HepG2 (cell line): ENCODE measurements around the gene SENP5. TPM values are rescaled to one million over a fixed set of nuclear protein-coding genes. Genes with fewer than 3 reads are reported as not detected.
A peak's percentile ranks its signal among the peaks of the same experiment; 100 is the strongest.

Experiments used
- HOXA5 ChIP-seq: sonication (generic); formaldehyde crosslinking; IDR thresholded peaks from 2 replicates; pipeline ENCODE4 v1.4.0; 2020; ENCODE audit warnings: missing genetic modification reagents
- JUNB ChIP-seq: sonication (generic); formaldehyde crosslinking; IDR thresholded peaks from 2 replicates; pipeline ENCODE4 v1.8.0; 2022; ENCODE audit warnings: missing genetic modification reagents, mild to moderate bottlenecking, borderline replicate concordance
- SMYD3 ChIP-seq: sonication (generic); formaldehyde crosslinking; IDR thresholded peaks from 2 replicates; pipeline ENCODE4 v1.8.1; 2023; ENCODE audit warnings: mild to moderate bottlenecking, missing genetic modification reagents
- STAG1 ChIP-seq: sonication (generic); formaldehyde crosslinking; IDR thresholded peaks from 2 replicates; pipeline ENCODE4 v1.4.0; 2020; ENCODE audit warnings: missing genetic modification reagents
- ZC3H4 ChIP-seq: sonication (generic); formaldehyde crosslinking; IDR thresholded peaks from 2 replicates; pipeline ENCODE4 v1.4.0; 2020; ENCODE audit warnings: missing genetic modification reagents, borderline replicate concordance
- ZFAT ChIP-seq: sonication (generic); formaldehyde crosslinking; conservative IDR thresholded peaks from 2 replicates; pipeline ENCODE4 v1.8.1; 2023; ENCODE audit warnings: missing genetic modification reagents, inconsistent platforms
- ZNF558 ChIP-seq: sonication (generic); formaldehyde crosslinking; IDR thresholded peaks from 2 replicates; pipeline ENCODE4 v1.9.0; 2022; ENCODE audit warnings: mild to moderate bottlenecking, missing genetic modification reagents, borderline replicate concordance
- polyA plus RNA-seq, 8 experiments: library from polyadenylated mRNA; depleted of rRNA in 3 of 8; stranded (reverse) in 7 of 8; unstranded in 1 of 8; fragments of >200 nt; fragmentation: Illumina TruSeq in 4 of 8; extraction: Trizol in 4 of 8; gene quantifications; 2 replicates each; pipeline versions ENCODE4 v1.2.1 to v1.2.3, GENCODE V29; 2011 to 2016; ENCODE audit warnings: low read depth in 4 of 8, missing spikeins in 1 of 8, mixed read lengths in 1 of 8; ENCODE audit not compliant: insufficient read depth in 1 of 8
- total RNA-seq, 5 experiments: library from RNA; depleted of rRNA; stranded (reverse); fragments of >200 nt; fragmentation: Illumina TruSeq; extraction: Trizol; gene quantifications; 2 replicates each; pipeline ENCODE4 v1.2.3, GENCODE V29; 2016; ENCODE audit warnings: low read depth in 1 of 5
- TF ChIP-seq, protein P1 (sequence below): sonication (generic); formaldehyde crosslinking; IDR thresholded peaks from 2 replicates; pipeline ENCODE4 v1.5.0; 2020; ENCODE audit warnings: mild to moderate bottlenecking, missing genetic modification reagents, borderline replicate concordance
- TF ChIP-seq, protein P2 (sequence below): sonication (generic); formaldehyde crosslinking; IDR thresholded peaks from 2 replicates; pipeline ENCODE4 v1.8.1; 2023; ENCODE audit warnings: missing genetic modification reagents, mild to moderate bottlenecking, borderline replicate concordance
- TF ChIP-seq, protein P3 (sequence below): sonication (generic); formaldehyde crosslinking; IDR thresholded peaks from 2 replicates; pipeline ENCODE4 v1.4.0; 2020; ENCODE audit warnings: mild to moderate bottlenecking, missing genetic modification reagents

Gene SENP5
- total and polyA plus RNA-seq, 2 of the 13 experiments (the other 11 are each of a cell fraction or from before 2014, with no cell fraction given): 17.6 to 30.9 TPM

DNA sequence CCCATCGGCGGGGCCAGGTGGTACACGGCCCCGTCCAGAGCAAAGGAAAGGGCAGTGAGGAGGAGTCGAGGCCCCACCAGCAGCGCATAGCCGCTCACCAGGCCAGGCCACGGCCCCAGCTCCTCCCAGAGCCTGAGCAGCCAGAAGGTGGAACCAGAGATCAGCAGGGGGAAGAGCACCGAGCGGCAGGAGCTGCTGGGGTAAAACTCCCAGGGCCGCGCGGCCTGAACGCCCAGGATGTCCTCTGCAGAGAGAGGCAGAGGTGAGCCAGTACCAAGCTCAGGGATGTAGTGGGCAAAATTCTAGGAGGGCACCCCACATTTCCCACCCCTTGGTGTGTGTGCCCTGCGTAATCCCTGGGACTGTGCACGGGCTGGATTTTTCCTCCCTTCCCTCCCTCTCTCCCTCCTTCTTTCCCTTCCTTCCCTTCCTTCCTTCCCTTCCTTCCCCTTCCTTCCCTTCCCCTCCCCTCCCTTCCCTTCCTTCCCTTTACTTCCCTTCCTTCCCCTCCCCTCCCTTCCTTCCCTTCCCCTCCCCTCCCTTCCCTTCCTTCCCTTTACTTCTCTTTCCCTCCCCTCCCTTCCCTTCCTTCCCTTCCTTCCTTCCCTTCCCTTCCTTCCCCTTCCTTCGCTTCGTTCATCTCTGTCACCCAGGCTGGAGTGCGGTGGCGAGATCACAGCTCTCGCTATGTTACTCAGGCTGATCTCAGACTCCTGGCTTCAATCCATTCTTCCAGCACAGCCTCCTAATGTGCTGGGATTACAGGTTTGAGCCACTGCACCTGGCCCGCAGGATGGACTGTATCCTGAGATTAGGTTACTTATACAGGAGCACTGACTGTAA lies 80.9 kb downstream of the SENP5 start (continued):
- TF ChIP-seq, protein P1, sequence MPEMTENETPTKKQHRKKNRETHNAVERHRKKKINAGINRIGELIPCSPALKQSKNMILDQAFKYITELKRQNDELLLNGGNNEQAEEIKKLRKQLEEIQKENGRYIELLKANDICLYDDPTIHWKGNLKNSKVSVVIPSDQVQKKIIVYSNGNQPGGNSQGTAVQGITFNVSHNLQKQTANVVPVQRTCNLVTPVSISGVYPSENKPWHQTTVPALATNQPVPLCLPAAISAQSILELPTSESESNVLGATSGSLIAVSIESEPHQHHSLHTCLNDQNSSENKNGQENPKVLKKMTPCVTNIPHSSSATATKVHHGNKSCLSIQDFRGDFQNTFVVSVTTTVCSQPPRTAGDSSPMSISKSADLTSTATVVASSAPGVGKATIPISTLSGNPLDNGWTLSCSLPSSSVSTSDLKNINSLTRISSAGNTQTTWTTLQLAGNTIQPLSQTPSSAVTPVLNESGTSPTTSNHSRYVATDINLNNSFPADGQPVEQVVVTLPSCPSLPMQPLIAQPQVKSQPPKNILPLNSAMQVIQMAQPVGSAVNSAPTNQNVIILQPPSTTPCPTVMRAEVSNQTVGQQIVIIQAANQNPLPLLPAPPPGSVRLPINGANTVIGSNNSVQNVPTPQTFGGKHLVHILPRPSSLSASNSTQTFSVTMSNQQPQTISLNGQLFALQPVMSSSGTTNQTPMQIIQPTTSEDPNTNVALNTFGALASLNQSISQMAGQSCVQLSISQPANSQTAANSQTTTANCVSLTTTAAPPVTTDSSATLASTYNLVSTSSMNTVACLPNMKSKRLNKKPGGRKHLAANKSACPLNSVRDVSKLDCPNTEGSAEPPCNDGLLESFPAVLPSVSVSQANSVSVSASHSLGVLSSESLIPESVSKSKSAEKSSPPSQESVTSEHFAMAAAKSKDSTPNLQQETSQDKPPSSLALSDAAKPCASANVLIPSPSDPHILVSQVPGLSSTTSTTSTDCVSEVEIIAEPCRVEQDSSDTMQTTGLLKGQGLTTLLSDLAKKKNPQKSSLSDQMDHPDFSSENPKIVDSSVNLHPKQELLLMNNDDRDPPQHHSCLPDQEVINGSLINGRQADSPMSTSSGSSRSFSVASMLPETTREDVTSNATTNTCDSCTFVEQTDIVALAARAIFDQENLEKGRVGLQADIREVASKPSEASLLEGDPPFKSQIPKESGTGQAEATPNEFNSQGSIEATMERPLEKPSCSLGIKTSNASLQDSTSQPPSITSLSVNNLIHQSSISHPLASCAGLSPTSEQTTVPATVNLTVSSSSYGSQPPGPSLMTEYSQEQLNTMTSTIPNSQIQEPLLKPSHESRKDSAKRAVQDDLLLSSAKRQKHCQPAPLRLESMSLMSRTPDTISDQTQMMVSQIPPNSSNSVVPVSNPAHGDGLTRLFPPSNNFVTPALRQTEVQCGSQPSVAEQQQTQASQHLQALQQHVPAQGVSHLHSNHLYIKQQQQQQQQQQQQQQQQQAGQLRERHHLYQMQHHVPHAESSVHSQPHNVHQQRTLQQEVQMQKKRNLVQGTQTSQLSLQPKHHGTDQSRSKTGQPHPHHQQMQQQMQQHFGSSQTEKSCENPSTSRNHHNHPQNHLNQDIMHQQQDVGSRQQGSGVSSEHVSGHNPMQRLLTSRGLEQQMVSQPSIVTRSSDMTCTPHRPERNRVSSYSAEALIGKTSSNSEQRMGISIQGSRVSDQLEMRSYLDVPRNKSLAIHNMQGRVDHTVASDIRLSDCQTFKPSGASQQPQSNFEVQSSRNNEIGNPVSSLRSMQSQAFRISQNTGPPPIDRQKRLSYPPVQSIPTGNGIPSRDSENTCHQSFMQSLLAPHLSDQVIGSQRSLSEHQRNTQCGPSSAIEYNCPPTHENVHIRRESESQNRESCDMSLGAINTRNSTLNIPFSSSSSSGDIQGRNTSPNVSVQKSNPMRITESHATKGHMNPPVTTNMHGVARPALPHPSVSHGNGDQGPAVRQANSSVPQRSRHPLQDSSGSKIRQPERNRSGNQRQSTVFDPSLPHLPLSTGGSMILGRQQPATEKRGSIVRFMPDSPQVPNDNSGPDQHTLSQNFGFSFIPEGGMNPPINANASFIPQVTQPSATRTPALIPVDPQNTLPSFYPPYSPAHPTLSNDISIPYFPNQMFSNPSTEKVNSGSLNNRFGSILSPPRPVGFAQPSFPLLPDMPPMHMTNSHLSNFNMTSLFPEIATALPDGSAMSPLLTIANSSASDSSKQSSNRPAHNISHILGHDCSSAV (CRISPR knock-in tag): no peak
- TF ChIP-seq, protein P2, sequence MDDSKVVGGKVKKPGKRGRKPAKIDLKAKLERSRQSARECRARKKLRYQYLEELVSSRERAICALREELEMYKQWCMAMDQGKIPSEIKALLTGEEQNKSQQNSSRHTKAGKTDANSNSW (CRISPR knock-in tag): no peak
- no peak for TF ChIP-seq JUNB
- peak; percentile 86 for TF ChIP-seq STAG1 (CRISPR knock-in tag)
- no peak for TF ChIP-seq ZC3H4 (CRISPR knock-in tag)
- no peak for TF ChIP-seq SMYD3 (CRISPR knock-in tag)
- no peak for TF ChIP-seq ZFAT
- TF ChIP-seq ZNF558 (CRISPR knock-in tag): no peak
- no peak for TF ChIP-seq HOXA5 (CRISPR knock-in tag)
- TF ChIP-seq, protein P3, sequence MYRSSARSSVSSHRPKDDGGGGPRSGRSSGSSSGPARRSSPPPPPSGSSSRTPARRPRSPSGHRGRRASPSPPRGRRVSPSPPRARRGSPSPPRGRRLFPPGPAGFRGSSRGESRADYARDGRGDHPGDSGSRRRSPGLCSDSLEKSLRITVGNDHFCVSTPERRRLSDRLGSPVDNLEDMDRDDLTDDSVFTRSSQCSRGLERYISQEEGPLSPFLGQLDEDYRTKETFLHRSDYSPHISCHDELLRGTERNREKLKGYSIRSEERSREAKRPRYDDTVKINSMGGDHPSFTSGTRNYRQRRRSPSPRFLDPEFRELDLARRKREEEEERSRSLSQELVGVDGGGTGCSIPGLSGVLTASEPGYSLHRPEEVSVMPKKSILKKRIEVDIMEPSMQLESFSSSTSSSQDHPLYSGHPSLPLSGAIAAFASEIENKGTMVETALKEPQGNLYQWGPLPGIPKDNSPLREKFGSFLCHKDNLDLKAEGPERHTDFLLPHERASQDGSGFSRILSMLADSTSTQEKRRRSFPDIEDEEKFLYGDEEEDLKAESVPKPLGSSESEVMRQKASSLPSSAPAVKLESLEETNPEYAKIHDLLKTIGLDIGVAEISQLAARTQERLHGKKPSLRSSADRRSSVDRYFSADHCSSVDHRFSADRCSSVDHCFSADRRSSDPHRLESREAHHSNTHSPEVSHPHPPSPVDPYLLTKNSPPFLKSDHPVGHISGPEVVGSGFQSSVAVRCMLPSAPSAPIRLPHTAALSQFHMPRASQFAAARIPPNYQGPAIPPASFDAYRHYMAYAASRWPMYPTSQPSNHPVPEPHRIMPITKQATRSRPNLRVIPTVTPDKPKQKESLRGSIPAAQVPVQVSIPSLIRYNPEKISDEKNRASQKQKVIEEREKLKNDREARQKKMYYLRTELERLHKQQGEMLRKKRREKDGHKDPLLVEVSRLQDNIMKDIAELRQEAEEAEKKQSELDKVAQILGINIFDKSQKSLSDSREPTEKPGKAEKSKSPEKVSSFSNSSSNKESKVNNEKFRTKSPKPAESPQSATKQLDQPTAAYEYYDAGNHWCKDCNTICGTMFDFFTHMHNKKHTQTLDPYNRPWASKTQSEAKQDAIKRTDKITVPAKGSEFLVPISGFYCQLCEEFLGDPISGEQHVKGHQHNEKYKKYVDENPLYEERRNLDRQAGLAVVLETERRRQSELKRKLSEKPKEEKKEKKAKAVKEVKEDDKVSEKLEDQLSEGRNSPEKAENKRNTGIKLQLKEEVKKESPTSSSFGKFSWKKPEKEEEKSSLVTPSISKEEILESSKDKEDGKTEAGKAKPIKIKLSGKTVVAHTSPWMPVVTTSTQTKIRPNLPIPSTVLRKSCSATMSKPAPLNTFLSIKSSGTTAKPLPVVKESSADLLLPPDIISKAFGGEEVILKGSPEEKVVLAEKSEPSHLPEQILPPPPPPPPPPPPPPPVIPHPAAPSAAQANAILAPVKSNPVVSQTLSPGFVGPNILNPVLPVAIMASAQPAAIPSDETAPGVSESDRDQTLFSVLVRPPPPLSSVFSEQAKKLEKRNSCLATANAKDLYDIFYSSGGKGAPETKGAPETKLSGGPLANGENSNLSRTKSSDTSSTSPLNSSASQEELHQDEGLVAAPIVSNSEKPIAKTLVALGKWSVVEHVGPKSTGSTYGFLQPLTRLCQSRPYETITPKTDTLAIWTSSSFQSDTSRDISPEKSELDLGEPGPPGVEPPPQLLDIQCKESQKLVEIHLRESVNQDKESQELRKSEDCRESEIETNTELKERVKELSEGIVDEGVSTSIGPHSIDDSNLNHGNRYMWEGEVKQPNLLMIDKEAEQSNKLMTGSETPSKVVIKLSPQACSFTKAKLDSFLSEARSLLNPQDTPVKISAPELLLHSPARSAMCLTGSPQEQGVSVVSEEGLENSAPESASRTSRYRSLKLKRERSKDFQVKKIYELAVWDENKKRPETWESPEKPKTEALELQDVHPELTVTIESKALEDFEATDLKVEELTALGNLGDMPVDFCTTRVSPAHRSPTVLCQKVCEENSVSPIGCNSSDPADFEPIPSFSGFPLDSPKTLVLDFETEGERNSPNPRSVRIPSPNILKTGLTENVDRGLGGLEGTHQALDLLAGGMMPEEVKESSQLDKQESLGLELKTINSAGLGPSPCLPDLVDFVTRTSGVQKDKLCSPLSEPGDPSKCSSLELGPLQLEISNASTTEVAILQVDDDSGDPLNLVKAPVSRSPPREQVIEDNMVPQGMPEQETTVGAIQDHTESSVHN: no peak
